Heart right ventricle (tissue), 16 donors: ENCODE measurements around the gene EGLN1. TPM values are rescaled to one million over a fixed set of nuclear protein-coding genes. Genes with fewer than 3 reads are reported as not detected.

Experiments
- ATAC-seq, 8 donors: fragments of 200-7000 bp; cut with Tn5 transposase; one replicate each; pipeline ENCODE4 v1.9.1; 2020; ENCODE audit warnings: mild to moderate bottlenecking in 8 of 8, moderate library complexity in 8 of 8, moderate number of reproducible peaks in 1 of 8
- DNase-seq, 2 donors: peaks; one replicate each; pipeline ENCODE4 v3.0.0-alpha.2; 2020
- H3K27ac ChIP-seq, 10 donors: fragments of 200-600 bp; sonication (generic) in 2 of 10; one replicate each; pipeline versions ENCODE4 v1.5.0 to v1.8.0; 2020 to 2022; ENCODE audit warnings: mild to moderate bottlenecking in 3 of 10
- H3K27me3 ChIP-seq, 7 donors: fragments of 200-600 bp; one replicate each; pipeline ENCODE4 v1.8.0; 2021 to 2022; ENCODE audit warnings: mild to moderate bottlenecking in 2 of 7
- H3K36me3 ChIP-seq, 9 donors: fragments of 200-600 bp; sonication (generic) in 1 of 9; one replicate each; pipeline versions ENCODE4 v1.5.0 to v1.8.0; 2020 to 2022; ENCODE audit warnings: mild to moderate bottlenecking in 2 of 9
- H3K4me1 ChIP-seq, 9 donors: fragments of 200-600 bp; sonication (generic) in 1 of 9; one replicate each; pipeline versions ENCODE4 v1.5.0 to v1.8.0; 2020 to 2022; ENCODE audit warnings: mild to moderate bottlenecking in 4 of 9
- H3K4me3 ChIP-seq, 10 donors: fragments of 200-600 bp; sonication (generic) in 2 of 10; one replicate each; pipeline versions ENCODE4 v1.5.0 to v1.8.0; 2020 to 2022; ENCODE audit warnings: mild to moderate bottlenecking in 7 of 10, moderate library complexity in 2 of 10
- H3K9me3 ChIP-seq, 11 donors: fragments of 200-600 bp in 10 of 11; sonication (generic) in 2 of 11; one replicate each; pipeline versions ENCODE4 v1.5.0 to v1.8.0; 2013 to 2022; ENCODE audit warnings: mild to moderate bottlenecking in 2 of 11, control low read depth in 1 of 11, moderate library complexity in 1 of 11
- CTCF ChIP-seq, 9 donors: fragments of 200-600 bp; sonication (generic) in 2 of 9; IDR thresholded peaks; one replicate each; pipeline versions ENCODE4 v1.5.0 to v1.8.0; 2021 to 2022; ENCODE audit warnings: antibody characterized with exemption in 9 of 9, mild to moderate bottlenecking in 5 of 9, moderate library complexity in 1 of 9
- whole genome bisulfite sequencing, 2 donors: extraction: QIAGEN DNeasy Blood & Tissue Kit; methylation state at CpG; one replicate each; pipeline ENCODE4 v1.1.7; 2013; ENCODE audit warnings: inconsistent platforms in 1 of 2; 5-methylcytosine and 5-hydroxymethylcytosine counted together
- intact Hi-C, 10 donors: fragments of 100-400 bp; cut with DNase I; formaldehyde crosslinking; loops; one replicate each; pipeline versions ENCODE4 v1.11.1 to v1.14.2; 2022
- polyA plus RNA-seq, 2 donors: library from polyadenylated mRNA; stranded (reverse); fragments of 200-250 nt; gene quantifications; one replicate each; pipeline ENCODE4 v1.2.3, GENCODE V29; 2013
- total RNA-seq, 10 donors: library from RNA; stranded (reverse); fragmentation: NEBNext Ultra II Directional in 3 of 10; extraction: Animal tissue kit (Norgen Biotek cat#: 25700) in 3 of 10; gene quantifications; one replicate each; pipeline versions ENCODE4 v1.2.1 to v1.2.4, GENCODE V29; 2021 to 2023
- donor health status: Arrhythmogenic right ventricular cardiomyopathy.
- donor health status: ischemic (EF 13 %, LVEDD 7.1; RV severe dilation, severe dysfunction).
- donor health status: healthy with polysubstance abuse.
- donor health status: DM: no; HTN: yes; CAD: no.
- donor health status: DM: no; HTN: no; CAD: no.
- donor health status: ischemic (EF 25% LVEDD 6.9; RV normal size, moderate dysfunction).
- donor health status: ischemic (EF 25% LVEDD 5.7; RV mildly dilated, moderate dysfunction).
- donor health status: healthy.
- donor health status: DM: yes; HTN: yes; CAD: no.
- donor health status: Ischemic cardiomyopathy.
- donor health status: ischemic (EF 35%, LVEDD 5.7; RV mildly dilated, moderate dysfunction).
- donor health status: nonischemic (EF 11% LVEDD 7.7; RV severe dilation, severe dysfunction).
- donor health status: DM: yes; HTN: yes; CAD: no.
- donor health status: PGD.
- donor health status: ischemic (EF 29% LVEDD 5.4; RV normal size, mild dysfunction).
- donor health status: nonischemic (EF 23%, LVEDD 6.1; RV moderate dilation, normal function).

Gene EGLN1
- total and polyA plus RNA-seq, 12 donors = 13.0 to 104 (median 65.8) TPM

GRCh38 chr1:231418101-231418740 lies 3.9 kb downstream of the EGLN1 start:
- H3K27me3 ChIP-seq = no peaks in the 10 kb centered on the region
- H3K27ac ChIP-seq = peak overlapping the region in 7 of 10 donors; percentile 2 to 99 (median 97)
- H3K9me3 ChIP-seq = no peaks in the 10 kb centered on the region
- DNase-seq (no peak), ATAC-seq (no peak)
- H3K4me1 ChIP-seq = peaks cover 2 to 75% (median 61%) of the 10 kb centered on the region in 9 donors
- 39 to 43% methylated on average over 4 of the region's 4 CpGs for WGBS, 2 donors
- H3K4me3 ChIP-seq = peak overlapping the region; percentile 18 to 89 (median 76)
- intact Hi-C loops = loop anchor here in 3 of 10 donors (5.0 kb wide), 3 partner anchors 36 to 51 kb away; no protein-coding TSS in a partner anchor
- no peak for TF ChIP-seq CTCF (IDR thresholded peaks at IDR 0.05)
- peaks cover 0 to 14% (median 0%) of the 10 kb centered on the region in 9 donors for H3K36me3 ChIP-seq

- peaks cover 0 to 21% (median 0%) of the 10 kb centered on the region in 9 donors for H3K36me3 ChIP-seq
- no peaks in the 10 kb centered on the region for H3K9me3 ChIP-seq
- H3K4me1 ChIP-seq = peaks cover 2 to 77% (median 62%) of the 10 kb centered on the region in 9 donors
- H3K4me3 ChIP-seq = peak overlapping the region; percentile 5 to 89 (median 76)
- no peak for DNase-seq
- intact Hi-C loops = loop anchor here in 3 of 10 donors (5.0 kb wide), 3 partner anchors 35 to 50 kb away; no protein-coding TSS in a partner anchor
- 40 to 44% methylated on average over 2 of the region's 2 CpGs for WGBS, 2 donors
- no peak for ATAC-seq
- H3K27ac ChIP-seq = peak overlapping the region in 6 of 10 donors; percentile 2 to 99 (median 62)
- H3K27me3 ChIP-seq = no peaks in the 10 kb centered on the region
- TF ChIP-seq CTCF (IDR thresholded peaks at IDR 0.05) = no peak
These were observed 4.6 kb downstream of the EGLN1 start for GRCh38 chr1:231417513-231417912.

- Histone ChIP-seq H3K36me3 (peaks cover 0 to 26% (median 0%) of the 10 kb centered on the region in 9 donors), H3K27ac (peak overlapping the region in 4 of 10 donors; percentile 27 to 99 (median 98)), H3K9me3 (no peaks in the 10 kb centered on the region), H3K27me3 (no peaks in the 10 kb centered on the region), H3K4me3 (peak overlapping the region; percentile 33 to 89 (median 76)), H3K4me1 (peaks cover 2 to 83% (median 66%) of the 10 kb centered on the region in 9 donors)
- ATAC-seq (no peak), DNase-seq (no peak)
- WGBS, 2 donors = 0 to 8% methylated on average over 1 of the region's 1 CpG
- intact Hi-C loops = loop anchor here in 3 of 10 donors (5.0 kb wide), 3 partner anchors 35 to 50 kb away; no protein-coding TSS in a partner anchor
- TF ChIP-seq CTCF (IDR thresholded peaks at IDR 0.05) = no peak
These were observed 5.2 kb downstream of the EGLN1 start for GRCh38 chr1:231416901-231417300.

GRCh38 chr1:231415018-231415583 lies 7.0 kb downstream of the EGLN1 start:
- DNase-seq (no peak), ATAC-seq (no peak)
- TF ChIP-seq CTCF (IDR thresholded peaks at IDR 0.05) = no peak
- Histone ChIP-seq H3K4me3 (peak overlapping the region in 9 of 10 donors; percentile 9 to 85 (median 74)), H3K4me1 (peaks cover 6 to 100% (median 84%) of the 10 kb centered on the region in 9 donors), H3K27ac (peak overlapping the region in 6 of 10 donors; percentile 9 to 99 (median 27)), H3K27me3 (no peaks in the 10 kb centered on the region), H3K9me3 (no peaks in the 10 kb centered on the region), H3K36me3 (peaks cover 0 to 26% (median 0%) of the 10 kb centered on the region in 9 donors)
- WGBS, 2 donors = 62 to 74% methylated on average over 5 of the region's 5 CpGs
- intact Hi-C loops = loop anchor here in 3 of 10 donors (5.0 kb wide), 3 partner anchors 33 to 48 kb away; no protein-coding TSS in a partner anchor
